Mesendoderm (in vitro differentiated cells): ENCODE results near the gene LTBP4.

Source experiments
- DNase-seq: peaks from one replicate; pipeline ENCODE4 v3.0.0; 2013
- H2AK5ac ChIP-seq: 2 replicates; pipeline ENCODE4 v1.6.1; 2013; ENCODE audit warnings: low read length, inconsistent platforms
- H2BK120ac ChIP-seq: 2 replicates; pipeline ENCODE4 v1.6.1; 2013; ENCODE audit warnings: low read depth, mild to moderate bottlenecking, low read length, moderate library complexity, mixed read lengths
- H2BK15ac ChIP-seq: replicated peaks from 2 replicates; pipeline ENCODE4 v1.6.1; 2013; ENCODE audit warnings: low read depth, mild to moderate bottlenecking, moderate library complexity
- H2BK5ac ChIP-seq: 2 replicates; pipeline ENCODE4 v1.6.1; 2013; ENCODE audit warnings: low read length, inconsistent platforms
- H3K18ac ChIP-seq: 2 replicates; pipeline ENCODE4 v1.6.1; 2013; ENCODE audit warnings: mild to moderate bottlenecking, low read length, mixed read lengths
- H3K23ac ChIP-seq: one replicate; pipeline ENCODE4 v1.6.1; 2013; ENCODE audit warnings: low read length
- H3K27ac ChIP-seq: 2 replicates; pipeline ENCODE4 v1.5.1; 2013; ENCODE audit warnings: low read depth, mild to moderate bottlenecking, inconsistent platforms, low read length, moderate library complexity
- H3K27me3 ChIP-seq: 2 replicates; pipeline ENCODE4 v1.6.1; 2013; ENCODE audit warnings: low read length, control low read depth, mild to moderate bottlenecking, inconsistent platforms; ENCODE audit not compliant: insufficient read depth, poor library complexity
- H3K36me3 ChIP-seq: 2 replicates; pipeline ENCODE4 v1.6.1; 2013; ENCODE audit warnings: low read length, inconsistent platforms; ENCODE audit not compliant: control insufficient read depth, insufficient read depth
- H3K4ac ChIP-seq: one replicate; pipeline ENCODE4 v1.6.1; 2013; ENCODE audit warnings: low read depth, mild to moderate bottlenecking, low read length, moderate library complexity
- H3K4me1 ChIP-seq: 2 replicates; pipeline ENCODE4 v1.6.1; 2013; ENCODE audit warnings: low read depth, low read length, inconsistent platforms; ENCODE audit not compliant: control insufficient read depth
- H3K4me2 ChIP-seq: 2 replicates; pipeline ENCODE4 v1.6.1; 2013; ENCODE audit warnings: low read length
- H3K4me3 ChIP-seq: 2 replicates; pipeline ENCODE4 v1.5.1; 2013; ENCODE audit warnings: mild to moderate bottlenecking, low read length
- H3K56ac ChIP-seq: one replicate; pipeline ENCODE4 v1.6.1; 2013; ENCODE audit warnings: low read length
- H3K79me1 ChIP-seq: 2 replicates; pipeline ENCODE4 v1.6.1; 2013; ENCODE audit warnings: low read length, inconsistent platforms
- H3K79me2 ChIP-seq: 2 replicates; pipeline ENCODE4 v1.6.1; 2013; ENCODE audit warnings: mild to moderate bottlenecking, low read length; ENCODE audit not compliant: control insufficient read depth, insufficient read depth
- H3K9ac ChIP-seq: 2 replicates; pipeline ENCODE4 v1.6.1; 2013; ENCODE audit warnings: low read length, inconsistent platforms
- H4K5ac ChIP-seq: one replicate; pipeline ENCODE4 v1.6.1; 2013; ENCODE audit warnings: low read length
- H4K8ac ChIP-seq: one replicate; pipeline ENCODE4 v1.6.1; 2013; ENCODE audit warnings: low read depth, mild to moderate bottlenecking, control low read depth, low read length, moderate library complexity
- WGBS: extraction: QIAGEN DNeasy Blood & Tissue Kit; methylation state at CpG from one replicate; pipeline ENCODE4 v1.1.7; 2013; ENCODE audit warnings: low lambda C conversion rate, missing lambda C conversion rate; ENCODE audit not compliant: insufficient coverage; ENCODE audit errors: extremely low coverage; 5-methylcytosine and 5-hydroxymethylcytosine counted together

The LTBP4 gene

GRCh38 chr19:40599902-40600569, 1.1 kb upstream of the LTBP4 start:
- Histone ChIP-seq H3K9ac (peak overlapping the region; percentile 38), H3K4me2 (no peak overlapping the region), H3K36me3 (no peaks in the 10 kb centered on the region), H3K79me2 (no peaks in the 10 kb centered on the region), H3K27me3 (peaks cover 26% of the 10 kb centered on the region), H3K56ac (peak overlapping the region; percentile 49), H3K79me1 (no peaks in the 10 kb centered on the region), H2BK120ac (no peak overlapping the region), H4K8ac (no peak overlapping the region), H3K18ac (no peak overlapping the region), H2BK5ac (no peak overlapping the region), H3K4me3 (no peak overlapping the region), H3K4ac (no peak overlapping the region), H2BK15ac (no peak overlapping the region), H3K4me1 (peaks cover 12% of the 10 kb centered on the region), H2AK5ac (no peak overlapping the region), H4K5ac (no peak overlapping the region), H3K23ac (no peak overlapping the region), H3K27ac (no peak overlapping the region)
- no CpG with 5 or more reads among the region's 43 CpGs for WGBS
- no peak for DNase-seq

GRCh38 chr19:40600570-40601133, 517 bp upstream of the LTBP4 start:
- no peak overlapping the region for H3K23ac ChIP-seq
- DNase-seq, result no peak
- H4K8ac ChIP-seq, result no peak overlapping the region
- H3K27me3 ChIP-seq, result peaks cover 26% of the 10 kb centered on the region
- no peak overlapping the region for H3K9ac ChIP-seq
- no CpG with 5 or more reads among the region's 13 CpGs for WGBS
- no peak overlapping the region for H3K4ac ChIP-seq
- no peak overlapping the region for H3K4me2 ChIP-seq
- no peaks in the 10 kb centered on the region for H3K79me2 ChIP-seq
- no peak overlapping the region for H2BK120ac ChIP-seq
- no peak overlapping the region for H3K27ac ChIP-seq
- H3K18ac ChIP-seq, result no peak overlapping the region
- H2AK5ac ChIP-seq, result no peak overlapping the region
- H3K79me1 ChIP-seq, result no peaks in the 10 kb centered on the region
- no peak overlapping the region for H3K56ac ChIP-seq
- H2BK5ac ChIP-seq, result no peak overlapping the region
- no peak overlapping the region for H3K4me3 ChIP-seq
- peaks cover 12% of the 10 kb centered on the region for H3K4me1 ChIP-seq
- H3K36me3 ChIP-seq, result no peaks in the 10 kb centered on the region
- no peak overlapping the region for H2BK15ac ChIP-seq
- no peak overlapping the region for H4K5ac ChIP-seq

- peak overlapping the region; percentile 74 for H3K4me2 ChIP-seq
- H3K4me1 ChIP-seq, result peaks cover 14% of the 10 kb centered on the region
- H2BK5ac ChIP-seq, result no peak overlapping the region
- H4K5ac ChIP-seq, result no peak overlapping the region
- peak overlapping the region; percentile 59 for H3K56ac ChIP-seq
- H3K36me3 ChIP-seq, result no peaks in the 10 kb centered on the region
- H3K79me1 ChIP-seq, result no peaks in the 10 kb centered on the region
- no peak overlapping the region for H3K18ac ChIP-seq
- no peak overlapping the region for H2AK5ac ChIP-seq
- no peak overlapping the region for H3K4me3 ChIP-seq
- peak overlapping the region; percentile 57 for H3K9ac ChIP-seq
- DNase-seq, result no peak
- no peak overlapping the region for H2BK15ac ChIP-seq
- H3K27ac ChIP-seq, result peak overlapping the region; percentile 47
- H3K4ac ChIP-seq, result no peak overlapping the region
- no peak overlapping the region for H2BK120ac ChIP-seq
- peaks cover 20% of the 10 kb centered on the region for H3K27me3 ChIP-seq
- H4K8ac ChIP-seq, result no peak overlapping the region
- H3K23ac ChIP-seq, result no peak overlapping the region
- WGBS, result no CpG with 5 or more reads among the region's 2 CpGs
- no peaks in the 10 kb centered on the region for H3K79me2 ChIP-seq
Observed at GRCh38 chr19:40603071-40603388, 1.9 kb downstream of the LTBP4 start.

GRCh38 chr19:40603389-40604170, 2.4 kb downstream of the LTBP4 start:
- Histone ChIP-seq H3K4ac (no peak overlapping the region), H3K56ac (peak overlapping the region; percentile 59), H2BK5ac (no peak overlapping the region), H3K27ac (peak overlapping the region; percentile 39), H3K4me1 (peaks cover 14% of the 10 kb centered on the region), H3K27me3 (peaks cover 20% of the 10 kb centered on the region), H3K79me1 (no peaks in the 10 kb centered on the region), H2BK120ac (no peak overlapping the region), H4K8ac (no peak overlapping the region), H3K4me3 (no peak overlapping the region), H3K4me2 (peak overlapping the region; percentile 74), H3K9ac (peak overlapping the region; percentile 57), H4K5ac (no peak overlapping the region), H2BK15ac (no peak overlapping the region), H3K79me2 (no peaks in the 10 kb centered on the region), H3K36me3 (no peaks in the 10 kb centered on the region), H3K18ac (no peak overlapping the region), H3K23ac (no peak overlapping the region), H2AK5ac (no peak overlapping the region)
- no CpG with 5 or more reads among the region's 43 CpGs for WGBS
- DNase-seq, result peak; percentile 100

GRCh38 chr19:40604171-40604646, 3.0 kb downstream of the LTBP4 start:
- Histone ChIP-seq H2BK5ac (no peak overlapping the region), H3K56ac (no peak overlapping the region), H3K27me3 (peaks cover 16% of the 10 kb centered on the region), H3K4me1 (peaks cover 14% of the 10 kb centered on the region), H3K18ac (no peak overlapping the region), H3K23ac (no peak overlapping the region), H3K4me2 (no peak overlapping the region), H3K9ac (no peak overlapping the region), H2AK5ac (no peak overlapping the region), H3K4ac (no peak overlapping the region), H3K27ac (no peak overlapping the region), H3K4me3 (no peak overlapping the region), H3K79me1 (no peaks in the 10 kb centered on the region), H4K5ac (no peak overlapping the region), H4K8ac (no peak overlapping the region), H3K79me2 (no peaks in the 10 kb centered on the region), H3K36me3 (no peaks in the 10 kb centered on the region), H2BK120ac (no peak overlapping the region), H2BK15ac (no peak overlapping the region)
- no CpG with 5 or more reads among the region's 18 CpGs for WGBS
- no peak for DNase-seq
